Subcutaneous preadipocyte (primary cell): ENCODE results near the gene KCNE4. TPM values are rescaled to one million over a fixed set of nuclear protein-coding genes. Genes with fewer than 3 reads are reported as not detected.

Experiments
- total RNA-seq: library from RNA; depleted of rRNA; stranded (reverse); fragments of >200 nt; gene quantifications from 2 replicates; pipeline ENCODE4 v1.2.3, GENCODE V29; 2012

Gene KCNE4
- 0.73 and 1.6 TPM in 2 replicates for total RNA-seq

GRCh38 chr2:223051693-223052289, at the start of gene KCNE4:
Gene KCNE4, plus strand, starts transcription at chr2:223052190. Its CDS starts 641 bp downstream, at chr2:223052831.

Other genes starting within 250 kb of the KCNE4 start
- 104 and 192 TPM in 2 replicates for gene ACSL3, start 191.2 kb upstream of the KCNE4 start, total RNA-seq